LNCAP (cell line): ENCODE data around the gene CEP41.

Experiments used
- TF ChIP-seq, protein P1 (sequence below): fragments of 450-650 bp; IDR thresholded peaks from 2 replicates; pipeline ENCODE4 v1.5.1; 2017; ENCODE audit warnings: mild to moderate bottlenecking

The CEP41 gene

GRCh38 chr7:130356121-130356875 lies 84.5 kb downstream of the CEP41 start:
- TF ChIP-seq, protein P1, sequence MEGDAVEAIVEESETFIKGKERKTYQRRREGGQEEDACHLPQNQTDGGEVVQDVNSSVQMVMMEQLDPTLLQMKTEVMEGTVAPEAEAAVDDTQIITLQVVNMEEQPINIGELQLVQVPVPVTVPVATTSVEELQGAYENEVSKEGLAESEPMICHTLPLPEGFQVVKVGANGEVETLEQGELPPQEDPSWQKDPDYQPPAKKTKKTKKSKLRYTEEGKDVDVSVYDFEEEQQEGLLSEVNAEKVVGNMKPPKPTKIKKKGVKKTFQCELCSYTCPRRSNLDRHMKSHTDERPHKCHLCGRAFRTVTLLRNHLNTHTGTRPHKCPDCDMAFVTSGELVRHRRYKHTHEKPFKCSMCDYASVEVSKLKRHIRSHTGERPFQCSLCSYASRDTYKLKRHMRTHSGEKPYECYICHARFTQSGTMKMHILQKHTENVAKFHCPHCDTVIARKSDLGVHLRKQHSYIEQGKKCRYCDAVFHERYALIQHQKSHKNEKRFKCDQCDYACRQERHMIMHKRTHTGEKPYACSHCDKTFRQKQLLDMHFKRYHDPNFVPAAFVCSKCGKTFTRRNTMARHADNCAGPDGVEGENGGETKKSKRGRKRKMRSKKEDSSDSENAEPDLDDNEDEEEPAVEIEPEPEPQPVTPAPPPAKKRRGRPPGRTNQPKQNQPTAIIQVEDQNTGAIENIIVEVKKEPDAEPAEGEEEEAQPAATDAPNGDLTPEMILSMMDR = no peak

GRCh38 chr7:130353196-130353595 lies 87.6 kb downstream of the CEP41 start:
- TF ChIP-seq, protein P1 = no peak

- TF ChIP-seq, protein P1 = no peak
Observed at GRCh38 chr7:130352194-130353074, 88.4 kb downstream of the CEP41 start.

DNA sequence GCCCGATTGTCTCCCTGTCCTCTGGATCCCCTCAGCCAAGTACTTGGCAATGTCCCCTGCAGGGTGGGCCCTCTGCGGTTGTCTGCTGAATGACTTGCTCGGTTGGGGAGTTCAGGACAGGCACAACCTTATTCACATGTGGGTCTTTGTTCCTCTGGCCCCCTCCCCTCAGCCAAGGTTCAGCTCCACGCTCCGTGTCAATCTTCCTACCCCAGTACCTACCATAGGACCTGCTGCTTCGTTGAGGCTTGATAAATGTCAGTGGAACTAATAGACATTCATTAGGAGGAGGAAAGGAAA lies 89.1 kb downstream of the CEP41 start:
- TF ChIP-seq, protein P1 = no peak

DNA sequence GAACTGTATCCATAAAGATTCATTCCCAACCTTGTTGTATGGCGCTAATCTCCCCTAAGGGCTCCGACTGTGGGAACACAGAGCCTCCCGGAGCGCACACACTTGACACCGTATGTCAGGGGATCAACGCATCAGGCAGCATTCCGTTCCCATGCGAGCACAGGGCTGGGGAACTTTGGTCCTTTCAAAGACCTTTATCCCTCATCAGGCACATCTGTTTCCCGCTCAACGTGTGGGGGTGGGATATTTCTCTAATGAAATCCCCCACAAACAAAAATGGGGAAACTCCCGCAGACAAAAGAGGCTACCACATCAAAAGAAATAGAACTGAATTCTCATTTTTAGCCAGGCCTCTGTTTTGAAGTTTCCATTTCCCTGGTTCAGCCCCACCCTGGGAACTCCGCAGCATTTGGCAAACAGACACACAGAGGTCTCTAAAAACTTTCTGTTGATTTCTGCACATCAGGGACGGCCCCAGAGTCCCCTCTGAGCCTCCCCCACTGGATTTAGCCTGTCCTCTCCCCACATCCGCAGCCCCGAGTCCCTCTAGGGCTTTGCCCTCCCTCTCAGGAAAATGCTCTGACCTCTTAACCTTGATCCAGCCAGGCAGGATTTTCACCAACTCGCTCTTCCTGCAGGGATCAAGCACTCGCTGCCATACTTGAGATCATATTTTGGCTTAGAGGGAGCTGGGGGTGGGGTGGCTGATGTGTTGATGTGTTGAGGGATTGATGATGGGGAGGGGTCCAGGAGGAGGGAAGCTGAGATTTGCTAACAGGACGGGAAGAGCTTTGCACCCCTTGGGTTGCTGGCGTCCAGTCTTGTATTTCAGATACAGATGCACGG lies 89.6 kb downstream of the CEP41 start:
- TF ChIP-seq, protein P1 = no peak

- TF ChIP-seq, protein P1 = no peak
Observed at GRCh38 chr7:130349911-130350782, 90.7 kb downstream of the CEP41 start.
